Gastroesophageal sphincter (tissue), 3 donors: ENCODE data around the gene ALAS2.

Source experiments
- CTCF ChIP-seq, 4 experiments: fragments of 200-600 bp in 2 of 4; fragments of 450-650 bp in 2 of 4; sonication (generic) in 1 of 4; IDR thresholded peaks; one replicate each; pipeline ENCODE4 v1.5.1; 2017 to 2019; ENCODE audit warnings: antibody characterized with exemption in 4 of 4, mild to moderate bottlenecking in 2 of 4, moderate library complexity in 2 of 4
- EP300 ChIP-seq: sonication (generic); formaldehyde crosslinking; IDR thresholded peaks from one replicate; pipeline ENCODE4 v1.6.1; 2017; ENCODE audit warnings: antibody characterized with exemption, mild to moderate bottlenecking
- POLR2A ChIP-seq, 2 donors: fragments of 450-650 bp; IDR thresholded peaks; one replicate each; pipeline ENCODE4 v1.6.1; 2017; ENCODE audit warnings: antibody characterized with exemption in 2 of 2, mild to moderate bottlenecking in 2 of 2, moderate library complexity in 1 of 2
- POLR2AphosphoS5 ChIP-seq: sonication (generic); formaldehyde crosslinking; IDR thresholded peaks from one replicate; pipeline ENCODE4 v1.6.1; 2017; ENCODE audit warnings: antibody characterized with exemption

GRCh38 chrX:55033429-55033828 is 2.7 kb upstream of the ALAS2 start:
- TF ChIP-seq CTCF (IDR thresholded peaks at IDR 0.05), result no peak
- no peak for TF ChIP-seq EP300
- TF ChIP-seq POLR2A (IDR thresholded peaks at IDR 0.05), result no peak
- no peak for TF ChIP-seq POLR2AphosphoS5
